Calu3 (cell line): ENCODE measurements around the gene IQCH. TPM values are rescaled to one million over a fixed set of nuclear protein-coding genes. Genes with fewer than 3 reads are reported as not detected.

ENCODE experiments used
- BruUV-seq: library from RNA; stranded (reverse); fragments of 400-500 nt; replicated peaks from 2 replicates; lab custom pipeline; 2021; lab: Mats Ljungman, UMichigan
- CTCF ChIA-PET: fragments of 300-600 bp; sonication (Branson Sonifier 250); formaldehyde crosslinking; loops from one replicate; lab custom pipeline; 2022; ENCODE audit warnings: antibody characterized with exemption; lab: Charles Lee
- DNase-seq: peaks from one replicate; pipeline ENCODE4 v3.0.0; 2022
- H3K27ac Mint-ChIP-seq: one replicate; pipeline ENCODE4 v1.8.0; 2022; ENCODE audit warnings: mixed read lengths; ENCODE audit not compliant: unreplicated experiment
- H3K27me3 Mint-ChIP-seq: one replicate; pipeline ENCODE4 v1.8.0; 2022; ENCODE audit warnings: mixed read lengths; ENCODE audit not compliant: unreplicated experiment
- H3K36me3 Mint-ChIP-seq: one replicate; pipeline ENCODE4 v1.8.0; 2022; ENCODE audit warnings: mild to moderate bottlenecking, moderate library complexity, mixed read lengths; ENCODE audit not compliant: insufficient read depth, unreplicated experiment
- H3K4me1 Mint-ChIP-seq: one replicate; pipeline ENCODE4 v1.8.0; 2022; ENCODE audit warnings: mild to moderate bottlenecking, low read depth, mixed read lengths; ENCODE audit not compliant: unreplicated experiment
- H3K4me3 Mint-ChIP-seq: one replicate; pipeline ENCODE4 v1.8.0; 2022; ENCODE audit warnings: mild to moderate bottlenecking, low read depth, moderate library complexity, mixed read lengths; ENCODE audit not compliant: unreplicated experiment
- H3K9me3 Mint-ChIP-seq: one replicate; pipeline ENCODE4 v1.8.0; 2022; ENCODE audit warnings: low read depth, mixed read lengths; ENCODE audit not compliant: unreplicated experiment
- intact Hi-C: fragments of 100-400 bp; cut with micrococcal nuclease; formaldehyde crosslinking; loops from one replicate; pipeline ENCODE4 v1.10.0; 2022; ENCODE audit not compliant: unreplicated experiment
- total RNA-seq: library from RNA; stranded (reverse); gene quantifications from 2 replicates; pipeline ENCODE4 v1.2.3, GENCODE V29; 2022
- TF ChIP-seq, protein P1 (sequence below): fragments of 200-600 bp; IDR thresholded peaks from one replicate; pipeline ENCODE4 v1.8.0; 2022; ENCODE audit warnings: antibody characterized with exemption; ENCODE audit not compliant: unreplicated experiment

Gene IQCH
- total RNA-seq, 1 experiment from 2014 or later = 5.5 TPM

DNA sequence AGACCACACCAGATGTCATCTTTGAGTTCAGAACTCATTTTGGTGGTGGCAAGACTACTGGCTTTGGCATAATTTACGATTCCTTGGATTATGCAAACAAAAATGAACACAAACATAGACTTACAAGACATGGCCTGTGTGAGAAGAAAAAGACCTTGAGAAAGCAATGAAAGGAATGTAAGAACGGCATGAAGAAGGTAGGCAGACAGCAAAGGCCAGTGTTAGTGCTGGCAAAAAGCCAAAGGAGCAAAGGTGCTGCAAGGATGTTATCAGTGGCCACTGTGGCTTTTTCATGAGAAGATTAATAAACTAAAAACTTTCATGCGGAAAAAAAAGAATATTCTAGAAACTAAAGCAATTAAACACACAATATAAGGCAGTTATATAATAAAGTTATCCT is 22.0 kb upstream of the IQCH start:
- CTCF ChIA-PET = no interaction called here
- Mint-ChIP-seq H3K4me1 (peaks cover 13% of the 10 kb centered on the region), H3K4me3 (no peak overlapping the region), H3K27ac (no peak overlapping the region), H3K27me3 (no peaks in the 10 kb centered on the region), H3K9me3 (no peaks in the 10 kb centered on the region), H3K36me3 (peaks cover 34% of the 10 kb centered on the region)
- BruUV-seq = no TSS peak
- TF ChIP-seq, protein P1, sequence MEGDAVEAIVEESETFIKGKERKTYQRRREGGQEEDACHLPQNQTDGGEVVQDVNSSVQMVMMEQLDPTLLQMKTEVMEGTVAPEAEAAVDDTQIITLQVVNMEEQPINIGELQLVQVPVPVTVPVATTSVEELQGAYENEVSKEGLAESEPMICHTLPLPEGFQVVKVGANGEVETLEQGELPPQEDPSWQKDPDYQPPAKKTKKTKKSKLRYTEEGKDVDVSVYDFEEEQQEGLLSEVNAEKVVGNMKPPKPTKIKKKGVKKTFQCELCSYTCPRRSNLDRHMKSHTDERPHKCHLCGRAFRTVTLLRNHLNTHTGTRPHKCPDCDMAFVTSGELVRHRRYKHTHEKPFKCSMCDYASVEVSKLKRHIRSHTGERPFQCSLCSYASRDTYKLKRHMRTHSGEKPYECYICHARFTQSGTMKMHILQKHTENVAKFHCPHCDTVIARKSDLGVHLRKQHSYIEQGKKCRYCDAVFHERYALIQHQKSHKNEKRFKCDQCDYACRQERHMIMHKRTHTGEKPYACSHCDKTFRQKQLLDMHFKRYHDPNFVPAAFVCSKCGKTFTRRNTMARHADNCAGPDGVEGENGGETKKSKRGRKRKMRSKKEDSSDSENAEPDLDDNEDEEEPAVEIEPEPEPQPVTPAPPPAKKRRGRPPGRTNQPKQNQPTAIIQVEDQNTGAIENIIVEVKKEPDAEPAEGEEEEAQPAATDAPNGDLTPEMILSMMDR = no peak
- intact Hi-C loops = no loop called here
- no peak for DNase-seq

GRCh38 chr15:67240235-67241131 is 14.1 kb upstream of the IQCH start:
- CTCF ChIA-PET = interaction anchor here (0.6 to 1.7 kb wide), 8 partner anchors 13 to 296 kb away, joined by 3 to 11 read pairs (median 4); no protein-coding TSS in a partner anchor
- DNase-seq = peak; percentile 38
- no peaks in the 10 kb centered on the region for H3K9me3 Mint-ChIP-seq
- H3K4me3 Mint-ChIP-seq = no peak overlapping the region
- BruUV-seq = no TSS peak
- no peaks in the 10 kb centered on the region for H3K27me3 Mint-ChIP-seq
- TF ChIP-seq, protein P1 = peak; percentile 40
- H3K36me3 Mint-ChIP-seq = no peaks in the 10 kb centered on the region
- intact Hi-C loops = loop anchor here (2.0 kb wide), 1 partner anchor 62 kb away; no protein-coding TSS in a partner anchor
- H3K27ac Mint-ChIP-seq = peak overlapping the region; percentile 17
- peaks cover 21% of the 10 kb centered on the region for H3K4me1 Mint-ChIP-seq

DNA sequence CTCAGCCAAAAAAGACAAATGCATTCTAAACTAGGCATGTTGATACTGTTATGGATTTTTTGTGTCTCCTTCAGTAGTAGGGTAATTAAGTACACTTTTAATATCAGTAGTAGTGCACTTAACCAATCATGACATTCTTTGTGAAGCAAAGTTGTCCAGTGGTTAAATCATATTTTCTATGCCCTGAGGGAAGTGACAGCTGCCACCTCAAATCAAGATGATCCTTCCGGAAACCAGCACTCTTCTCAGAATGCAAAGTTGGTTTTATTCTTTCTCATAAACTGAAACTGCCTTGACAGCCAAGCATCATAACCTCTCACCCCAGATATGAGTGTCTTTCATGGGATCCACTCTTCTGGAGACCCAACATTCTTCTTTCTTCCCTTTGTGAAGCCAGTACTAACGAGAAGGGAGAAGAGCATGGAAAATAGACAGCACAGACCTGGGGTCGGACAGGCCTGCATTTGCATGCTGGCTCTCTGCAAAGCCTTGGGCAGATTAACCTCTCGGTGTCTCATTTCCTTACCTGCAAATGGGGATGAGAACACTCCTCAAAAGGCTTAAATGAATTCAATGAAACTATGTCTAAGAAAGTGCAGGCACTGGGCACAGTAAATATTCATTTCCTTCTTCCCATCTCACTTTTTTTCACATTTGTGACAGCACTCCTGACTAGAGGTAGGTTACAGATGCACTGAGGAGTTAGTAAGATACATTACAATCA is 13.3 kb upstream of the IQCH start:
- no TSS peak for BruUV-seq
- TF ChIP-seq, protein P1 = no peak
- H3K27ac Mint-ChIP-seq = no peak overlapping the region

GRCh38 chr15:67242708-67243111 is 11.9 kb upstream of the IQCH start:
- no TSS peak for BruUV-seq
- TF ChIP-seq, protein P1 = no peak
- peaks cover 2% of the 10 kb centered on the region for H3K9me3 Mint-ChIP-seq
- H3K4me3 Mint-ChIP-seq = no peak overlapping the region
- intact Hi-C loops = no loop called here
- no peaks in the 10 kb centered on the region for H3K27me3 Mint-ChIP-seq
- H3K27ac Mint-ChIP-seq = no peak overlapping the region
- no peak for DNase-seq
- H3K36me3 Mint-ChIP-seq = no peaks in the 10 kb centered on the region
- CTCF ChIA-PET = interaction anchor here (0.6 kb wide), 1 partner anchor 997 kb away, joined by 6 read pairs; no protein-coding TSS in a partner anchor
- peaks cover 21% of the 10 kb centered on the region for H3K4me1 Mint-ChIP-seq

More for the DNA sequence above, 13.3 kb upstream of the IQCH start:
- H3K4me1 Mint-ChIP-seq = peaks cover 21% of the 10 kb centered on the region
- no peaks in the 10 kb centered on the region for H3K27me3 Mint-ChIP-seq
- intact Hi-C loops = loop anchor here (2.0 kb wide), 1 partner anchor 62 kb away; no protein-coding TSS in a partner anchor
- CTCF ChIA-PET = interaction anchor here (1.7 kb wide), 1 partner anchor 295 kb away, joined by 9 read pairs; no protein-coding TSS in a partner anchor
- DNase-seq = no peak
- no peaks in the 10 kb centered on the region for H3K36me3 Mint-ChIP-seq
- no peak overlapping the region for H3K4me3 Mint-ChIP-seq
- H3K9me3 Mint-ChIP-seq = no peaks in the 10 kb centered on the region
